Spleen (tissue), 7 donors: ENCODE data around the gene CDA.

Experiments used
- CTCF ChIP-seq, 11 experiments: fragments of 200-600 bp in 7 of 11; fragments of 450-650 bp in 4 of 11; sonication (generic) in 4 of 11; IDR thresholded peaks in 8 of 11; conservative IDR thresholded peaks in 3 of 11; 1 replicate in 7 of 11; 2 replicates in 4 of 11; pipeline versions ENCODE4 v1.4.0 to v1.8.0; 2016 to 2021; ENCODE audit warnings: antibody characterized with exemption in 11 of 11, inconsistent platforms in 4 of 11, mild to moderate bottlenecking in 1 of 11
- POLR2A ChIP-seq, 3 donors: fragments of 450-650 bp; IDR thresholded peaks; one replicate each; pipeline ENCODE4 v1.5.1; 2017; ENCODE audit warnings: antibody characterized with exemption in 3 of 3, mild to moderate bottlenecking in 1 of 3
- donor health status: DM: no; HTN: no; CAD: no; lungs with moderate emphysema.
- donor health status: DM: no; HTN: no; CAD: no.
- donor health status: DM: no; HTN: no; CAD: no.

GRCh38 chr1:20633190-20634064, 44.5 kb downstream of the CDA start, which contains the start of gene PINK1:
- TF ChIP-seq CTCF (IDR thresholded peaks at IDR 0.05 in 8 of 11, conservative IDR thresholded peaks at IDR 0.05 in 3 of 11) (peak; percentile 89 to 100 (median 99)), POLR2A (IDR thresholded peaks at IDR 0.05) (peak in 2 of 3 donors; percentile 53 to 66)
